OCI-LY1 (cell line): ENCODE measurements around the gene ANKS1A.

Source experiments
- EZH2 ChIP-seq: fragments of 200-600 bp; sonication (generic), shearing (Covaris generic); IDR thresholded peaks from 2 replicates; pipeline ENCODE4 v1.8.0; 2017; ENCODE audit warnings: borderline replicate concordance, mixed run types, mild to moderate bottlenecking, antibody characterized with exemption, low read length, moderate library complexity, mixed read lengths
- TF ChIP-seq, protein P1 (sequence below): fragments of 200-600 bp; sonication (generic), shearing (Covaris generic); IDR thresholded peaks from 2 replicates; pipeline ENCODE4 v1.5.1; 2017; ENCODE audit warnings: mild to moderate bottlenecking, antibody characterized with exemption, low read length, moderate library complexity, mixed read lengths

DNA sequence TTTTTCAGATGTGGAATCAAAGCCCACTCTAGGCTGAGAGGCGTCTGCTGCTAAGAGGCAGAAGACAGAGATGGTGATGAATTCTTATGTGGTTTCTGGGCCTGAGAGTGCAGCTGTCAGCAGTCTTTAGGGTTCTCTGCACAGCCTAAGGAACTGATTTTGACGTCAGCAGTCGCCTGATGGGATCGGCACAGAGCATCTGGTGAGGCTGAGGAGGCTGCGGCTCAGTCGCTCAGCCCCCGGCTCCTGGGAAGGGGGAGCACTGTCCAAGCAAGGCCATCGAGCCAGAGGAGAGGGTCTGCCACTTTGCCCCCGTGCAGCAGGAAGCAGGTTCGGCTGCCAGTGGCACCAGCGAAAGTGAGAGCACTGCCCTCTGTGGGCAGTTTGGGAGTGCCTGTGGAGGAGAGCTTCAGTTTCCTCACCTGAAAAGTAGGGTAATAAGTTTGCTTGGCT is 159.6 kb downstream of the ANKS1A start:
- TF ChIP-seq, protein P1, sequence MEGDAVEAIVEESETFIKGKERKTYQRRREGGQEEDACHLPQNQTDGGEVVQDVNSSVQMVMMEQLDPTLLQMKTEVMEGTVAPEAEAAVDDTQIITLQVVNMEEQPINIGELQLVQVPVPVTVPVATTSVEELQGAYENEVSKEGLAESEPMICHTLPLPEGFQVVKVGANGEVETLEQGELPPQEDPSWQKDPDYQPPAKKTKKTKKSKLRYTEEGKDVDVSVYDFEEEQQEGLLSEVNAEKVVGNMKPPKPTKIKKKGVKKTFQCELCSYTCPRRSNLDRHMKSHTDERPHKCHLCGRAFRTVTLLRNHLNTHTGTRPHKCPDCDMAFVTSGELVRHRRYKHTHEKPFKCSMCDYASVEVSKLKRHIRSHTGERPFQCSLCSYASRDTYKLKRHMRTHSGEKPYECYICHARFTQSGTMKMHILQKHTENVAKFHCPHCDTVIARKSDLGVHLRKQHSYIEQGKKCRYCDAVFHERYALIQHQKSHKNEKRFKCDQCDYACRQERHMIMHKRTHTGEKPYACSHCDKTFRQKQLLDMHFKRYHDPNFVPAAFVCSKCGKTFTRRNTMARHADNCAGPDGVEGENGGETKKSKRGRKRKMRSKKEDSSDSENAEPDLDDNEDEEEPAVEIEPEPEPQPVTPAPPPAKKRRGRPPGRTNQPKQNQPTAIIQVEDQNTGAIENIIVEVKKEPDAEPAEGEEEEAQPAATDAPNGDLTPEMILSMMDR: peak; percentile 43
- TF ChIP-seq EZH2: no peak
